Measurements from ENCODE around the gene RHOF. TPM values are rescaled to one million over a fixed set of nuclear protein-coding genes. Genes with fewer than 3 reads are reported as not detected.

RHOF gene
- total RNA-seq, 1 experiment from 2014 or later, result 29.1 TPM

DNA sequence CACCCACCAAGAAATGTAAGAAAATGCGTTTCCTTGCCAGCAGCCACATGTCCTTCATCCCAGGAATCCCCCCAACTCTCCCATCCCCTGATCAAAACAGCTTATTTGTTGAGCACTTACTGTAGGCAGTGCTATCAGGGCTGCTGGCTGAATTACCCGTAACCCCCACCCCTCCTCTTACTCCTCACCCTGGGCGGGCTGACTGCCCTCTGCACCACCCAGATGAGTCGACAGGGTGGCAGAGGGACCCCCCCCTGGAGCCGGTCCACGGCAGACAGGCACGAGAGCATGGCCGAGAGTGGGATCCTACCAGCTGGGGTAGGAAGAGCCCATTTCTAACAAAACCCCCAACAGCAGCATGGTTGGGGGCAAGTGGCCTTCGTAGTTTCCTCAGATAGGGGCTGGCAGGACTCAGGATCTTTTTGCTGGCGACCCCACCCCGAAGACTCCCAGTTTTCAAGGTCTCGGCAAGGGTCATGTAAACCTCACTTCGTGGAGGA lies 1.1 kb upstream of the RHOF start:
- Mint-ChIP-seq H3K4me1 (peaks cover 43 to 50% of the 10 kb centered on the region in 2 experiments), H3K4me3 (peak overlapping the region; percentile 66 to 80), H3K27me3 (ENCODE audit: low read depth) (peaks cover 5% of the 10 kb centered on the region), H3K9me3 (no peaks in the 10 kb centered on the region; a peak in 2 of 5 replicates), H3K36me3 (ENCODE audit: insufficient read depth in 1 of 3, low read depth in 3 of 3) (peaks cover 13 to 38% (median 26%) of the 10 kb centered on the region in 3 experiments; a peak in 5 of 7 replicates), H3K27ac (peak overlapping the region; percentile 92 to 96 (median 96); a peak in 6 of 7 replicates)
- H3K14ac ChIP-seq (ENCODE audit: insufficient read depth, low read length), result no peak overlapping the region
- H2BK20ac ChIP-seq (ENCODE audit: low read depth, low read length, poor library complexity, severe bottlenecking), result no peak overlapping the region
- peaks cover 14% of the 10 kb centered on the region for H3K23me2 ChIP-seq (ENCODE audit: insufficient read length, low read depth, low read length, poor library complexity, severe bottlenecking)
- H3K79me1 ChIP-seq (ENCODE audit: insufficient read depth, low read depth, low read length, poor library complexity, severe bottlenecking), result no peaks in the 10 kb centered on the region
- H3K9me3 ChIP-seq (ENCODE audit: control insufficient read depth, low read depth, low read length), result no peaks in the 10 kb centered on the region
- DNase-seq, result no peak
- no peak overlapping the region for H3K56ac ChIP-seq (ENCODE audit: insufficient read length, low read depth, low read length)
- no peak overlapping the region for H2BK15ac ChIP-seq (ENCODE audit: low read depth, low read length)
- no peaks in the 10 kb centered on the region for H3K27me3 ChIP-seq (ENCODE audit: insufficient read depth, low read length)
- peaks cover 4% of the 10 kb centered on the region; the same call in 1 of the 2 replicates for H3K4me1 ChIP-seq (ENCODE audit: insufficient read depth, low read length)
- H4K5ac ChIP-seq (ENCODE audit: insufficient read length, low read depth, low read length), result no peak overlapping the region
- no peak overlapping the region for H2BK120ac ChIP-seq (ENCODE audit: low read depth, low read length, poor library complexity, severe bottlenecking)
- TF ChIP-seq, protein P1, sequence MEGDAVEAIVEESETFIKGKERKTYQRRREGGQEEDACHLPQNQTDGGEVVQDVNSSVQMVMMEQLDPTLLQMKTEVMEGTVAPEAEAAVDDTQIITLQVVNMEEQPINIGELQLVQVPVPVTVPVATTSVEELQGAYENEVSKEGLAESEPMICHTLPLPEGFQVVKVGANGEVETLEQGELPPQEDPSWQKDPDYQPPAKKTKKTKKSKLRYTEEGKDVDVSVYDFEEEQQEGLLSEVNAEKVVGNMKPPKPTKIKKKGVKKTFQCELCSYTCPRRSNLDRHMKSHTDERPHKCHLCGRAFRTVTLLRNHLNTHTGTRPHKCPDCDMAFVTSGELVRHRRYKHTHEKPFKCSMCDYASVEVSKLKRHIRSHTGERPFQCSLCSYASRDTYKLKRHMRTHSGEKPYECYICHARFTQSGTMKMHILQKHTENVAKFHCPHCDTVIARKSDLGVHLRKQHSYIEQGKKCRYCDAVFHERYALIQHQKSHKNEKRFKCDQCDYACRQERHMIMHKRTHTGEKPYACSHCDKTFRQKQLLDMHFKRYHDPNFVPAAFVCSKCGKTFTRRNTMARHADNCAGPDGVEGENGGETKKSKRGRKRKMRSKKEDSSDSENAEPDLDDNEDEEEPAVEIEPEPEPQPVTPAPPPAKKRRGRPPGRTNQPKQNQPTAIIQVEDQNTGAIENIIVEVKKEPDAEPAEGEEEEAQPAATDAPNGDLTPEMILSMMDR (conservative IDR thresholded peaks at IDR 0.05), result no peak
- H3K9ac ChIP-seq (ENCODE audit: extremely low read depth, insufficient read length, low read length), result no peak overlapping the region
- no CpG with 5 or more reads among the region's 13 CpGs for WGBS (ENCODE audit: extremely low coverage, insufficient read length, low lambda C conversion rate)
- no peak overlapping the region for H3K27ac ChIP-seq (ENCODE audit: insufficient read length, low read depth, low read length)
- H2AFZ ChIP-seq (ENCODE audit: low read length), result no peak overlapping the region
- no peaks in the 10 kb centered on the region for H3K79me2 ChIP-seq (ENCODE audit: insufficient read depth, low read length)
- H3K4me2 ChIP-seq (ENCODE audit: insufficient read depth, insufficient read length, low read length), result peak overlapping the region; percentile 34
- H4K8ac ChIP-seq (replicated peaks; ENCODE audit: insufficient read length, low read depth, low read length), result no peak overlapping the region
- H2BK12ac ChIP-seq (ENCODE audit: insufficient read length, low read depth, low read length), result no peak overlapping the region
- H3K18ac ChIP-seq (ENCODE audit: insufficient read length, low read depth, low read length), result no peak overlapping the region
- H4K91ac ChIP-seq (ENCODE audit: insufficient read length, low read depth, low read length), result no peak overlapping the region
- no peak overlapping the region for H2AK5ac ChIP-seq (ENCODE audit: insufficient read length, low read length)
- no peak overlapping the region for H3K4ac ChIP-seq (ENCODE audit: low read depth, low read length)
- H3T11ph ChIP-seq (ENCODE audit: low read length), result no peak overlapping the region
- no peak overlapping the region for H3K23ac ChIP-seq (ENCODE audit: insufficient read length, low read depth, low read length)
- H4K20me1 ChIP-seq (ENCODE audit: control insufficient read depth, insufficient read depth, insufficient read length), result no peaks in the 10 kb centered on the region
- H2BK5ac ChIP-seq (ENCODE audit: insufficient read length, low read length), result no peak overlapping the region
